Measurements from ENCODE around the gene FRG2C. TPM values are rescaled to one million over a fixed set of nuclear protein-coding genes. Genes with fewer than 3 reads are reported as not detected.
"Not testable (repeated sequence)": the region's sequence is repeated elsewhere in the genome, so short reads cannot be mapped to it uniquely, and the experiment has no call there.

The FRG2C gene
- total RNA-seq, 3 donors from 2014 or later = 0.33 TPM; not detected in 2

DNA sequence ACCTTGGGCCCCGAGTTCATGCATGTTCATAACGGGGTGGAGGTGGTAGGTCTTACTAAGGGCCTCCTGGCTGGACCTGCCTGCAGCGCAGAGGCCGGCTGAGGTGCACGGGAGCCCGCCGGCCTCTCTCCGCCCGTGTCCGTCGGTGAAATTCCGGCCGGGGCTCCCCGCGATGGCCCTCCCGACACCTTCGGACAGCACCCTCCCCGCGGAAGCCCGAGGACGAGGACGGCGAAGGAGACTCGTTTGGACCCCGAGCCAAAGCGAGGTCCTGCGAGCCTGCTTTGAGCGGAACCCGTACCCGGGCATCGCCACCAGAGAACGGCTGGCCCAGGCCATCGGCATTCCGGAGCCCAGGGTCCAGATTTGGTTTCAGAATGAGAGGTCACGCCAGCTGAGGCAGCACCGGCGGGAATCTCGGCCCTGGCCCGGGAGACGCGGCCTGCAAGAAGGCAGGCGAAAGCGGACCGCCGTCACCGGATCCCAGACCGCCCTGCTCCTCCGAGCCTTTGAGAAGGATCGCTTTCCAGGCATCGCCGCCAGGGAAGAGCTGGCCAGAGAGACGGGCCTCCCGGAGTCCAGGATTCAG is 4.7 kb downstream of the FRG2C start:
- peak; percentile 62 to 96 for DNase-seq (ENCODE audit: low spot score in 2 of 2)
- H3K36me3 ChIP-seq; intact Hi-C loops (cut with DNase I; ENCODE audit: low total_unique reads); H3K9me3 ChIP-seq; H3K4me1 ChIP-seq; H3K27me3 ChIP-seq; H3K27ac ChIP-seq: not testable (repeated sequence)
- peak overlapping the region; percentile 32 to 68 (median 59) for H3K4me3 ChIP-seq

DNA sequence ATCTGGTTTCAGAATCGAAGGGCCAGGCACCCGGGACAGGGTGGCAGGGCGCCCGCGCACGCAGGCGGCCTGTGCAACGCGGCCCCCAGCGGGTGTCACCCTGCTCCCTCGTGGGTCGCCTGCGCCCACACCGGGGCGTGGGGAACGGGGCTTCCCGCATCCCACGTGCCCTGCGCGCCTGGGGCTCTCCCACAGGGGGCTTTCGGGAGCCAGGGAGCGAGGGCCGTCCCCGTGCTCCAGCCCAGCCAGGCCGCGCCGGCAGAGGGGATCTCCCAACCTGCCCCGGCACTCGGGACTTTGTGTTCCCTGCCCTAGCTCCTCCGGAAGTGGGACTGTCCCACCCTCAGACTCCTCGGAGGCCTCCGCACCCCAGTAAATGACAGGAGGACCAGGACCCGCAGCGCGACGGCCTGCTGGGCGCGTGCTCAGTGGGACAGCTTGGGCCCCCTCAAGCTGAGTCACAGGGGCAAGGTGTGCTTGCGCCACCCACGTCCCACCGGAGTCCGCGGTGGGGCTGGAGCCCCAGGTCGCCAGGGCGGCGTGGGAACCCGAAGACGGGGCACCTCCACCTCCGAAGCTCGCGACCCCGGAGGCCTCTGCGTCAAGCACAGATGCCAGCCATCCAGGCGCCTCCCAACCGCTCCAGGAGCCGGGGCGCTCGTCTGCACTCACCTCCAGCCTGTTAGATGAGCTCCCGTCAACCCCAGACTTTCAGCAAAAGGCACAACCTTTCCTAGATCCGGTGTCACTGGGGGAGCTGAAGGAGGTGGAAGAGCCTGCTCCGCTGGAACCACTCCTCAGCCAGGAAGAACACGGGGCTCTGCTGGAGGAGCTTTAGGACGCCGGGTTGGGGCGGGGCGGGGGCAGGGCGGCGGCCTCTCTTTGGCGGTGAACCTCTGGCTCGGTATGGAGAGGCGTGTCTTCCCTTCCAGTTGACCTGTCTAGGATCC is 5.5 kb downstream of the FRG2C start:
- Histone ChIP-seq H3K9me3 (peaks cover 3 to 11% of the 10 kb centered on the region in 2 donors), H3K27ac (peak overlapping the region; percentile 33 to 43), H3K4me3 (peak overlapping the region; percentile 32 to 68 (median 59))
- H3K27me3 ChIP-seq; H3K4me1 ChIP-seq; intact Hi-C loops (cut with DNase I; ENCODE audit: low total_unique reads); H3K36me3 ChIP-seq: not testable (repeated sequence)
- peak; percentile 43 to 76 for DNase-seq (ENCODE audit: low spot score in 2 of 2)

DNA sequence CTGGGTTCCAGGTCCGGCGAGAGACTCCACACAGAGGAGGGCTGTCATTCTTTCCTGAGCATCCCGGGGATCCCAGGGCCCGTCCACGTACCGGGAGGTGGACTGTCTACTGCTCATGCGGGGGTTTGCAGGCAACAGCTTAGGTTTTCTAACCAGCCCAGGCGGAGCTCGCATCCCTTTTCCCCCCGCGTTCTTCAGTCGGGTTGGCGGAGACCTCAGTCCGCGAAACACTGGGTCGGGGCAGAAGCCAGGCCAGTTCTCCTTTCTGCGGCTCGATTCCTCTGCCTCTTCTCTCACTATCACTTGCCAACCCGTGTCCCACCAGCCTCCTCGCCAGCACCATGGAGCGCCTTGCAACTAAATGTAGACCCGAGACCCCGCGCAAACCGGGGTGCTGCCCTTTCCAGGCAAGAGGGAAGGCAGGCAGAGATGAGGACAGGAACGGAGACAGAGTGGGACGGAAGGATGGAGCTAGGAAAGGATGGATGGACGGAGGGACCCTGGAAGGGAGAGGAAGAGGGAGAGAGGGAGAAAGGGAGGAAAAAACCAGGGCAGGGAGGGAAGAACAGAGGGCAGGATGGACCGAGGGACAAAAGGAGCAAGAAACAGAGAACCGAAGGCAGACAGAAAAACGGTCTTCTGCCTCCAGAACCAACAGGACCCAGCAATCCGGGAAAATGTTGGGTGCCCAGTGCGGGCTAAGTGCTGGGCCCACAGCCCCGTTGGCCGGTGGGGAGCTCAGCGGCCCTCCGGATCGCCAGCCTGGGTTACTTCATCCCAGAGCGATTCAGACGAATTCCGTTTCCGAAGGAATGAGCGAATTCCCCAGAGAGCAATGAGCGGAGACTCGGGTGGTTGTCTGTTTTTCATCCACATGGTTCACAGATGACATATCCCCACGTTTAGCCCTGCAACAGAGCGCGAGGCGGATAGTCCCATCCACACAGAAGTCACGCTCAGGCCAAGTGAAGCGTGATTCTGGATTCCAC is 6.5 kb downstream of the FRG2C start:
- DNase-seq (ENCODE audit: low spot score in 2 of 2); H3K27ac ChIP-seq; intact Hi-C loops (cut with DNase I; ENCODE audit: low total_unique reads); H3K27me3 ChIP-seq; H3K4me1 ChIP-seq; H3K36me3 ChIP-seq: not testable (repeated sequence)
- Histone ChIP-seq H3K4me3 (peak overlapping the region; percentile 32 to 68 (median 59)), H3K9me3 (peaks cover 10 to 20% of the 10 kb centered on the region in 2 donors)

GRCh38 chr3:75671287-75672139 is 7.4 kb downstream of the FRG2C start:
- H3K27ac ChIP-seq = peak overlapping the region; percentile 77 to 82
- not testable (repeated sequence) for DNase-seq (ENCODE audit: low spot score in 2 of 2)
- peaks cover 10 to 20% of the 10 kb centered on the region in 2 donors for H3K9me3 ChIP-seq

GRCh38 chr3:75672140-75672775 is 8.1 kb downstream of the FRG2C start:
- DNase-seq (ENCODE audit: low spot score in 2 of 2) = peak in 1 of 2 donors; percentile 75
- TF ChIP-seq POLR2AphosphoS5 (IDR thresholded peaks at IDR 0.05) = peak in 1 of 3 donors; percentile 18
- H3K27me3 ChIP-seq; H3K36me3 ChIP-seq; intact Hi-C loops (cut with DNase I; ENCODE audit: low total_unique reads); H3K4me1 ChIP-seq: not testable (repeated sequence)
- peak overlapping the region; percentile 77 to 82 for H3K27ac ChIP-seq
- peaks cover 10 to 20% of the 10 kb centered on the region in 2 donors for H3K9me3 ChIP-seq
- peak overlapping the region; percentile 29 to 68 (median 59) for H3K4me3 ChIP-seq

More at GRCh38 chr3:75671287-75672139, 7.4 kb downstream of the FRG2C start:
- TF ChIP-seq, protein P1, sequence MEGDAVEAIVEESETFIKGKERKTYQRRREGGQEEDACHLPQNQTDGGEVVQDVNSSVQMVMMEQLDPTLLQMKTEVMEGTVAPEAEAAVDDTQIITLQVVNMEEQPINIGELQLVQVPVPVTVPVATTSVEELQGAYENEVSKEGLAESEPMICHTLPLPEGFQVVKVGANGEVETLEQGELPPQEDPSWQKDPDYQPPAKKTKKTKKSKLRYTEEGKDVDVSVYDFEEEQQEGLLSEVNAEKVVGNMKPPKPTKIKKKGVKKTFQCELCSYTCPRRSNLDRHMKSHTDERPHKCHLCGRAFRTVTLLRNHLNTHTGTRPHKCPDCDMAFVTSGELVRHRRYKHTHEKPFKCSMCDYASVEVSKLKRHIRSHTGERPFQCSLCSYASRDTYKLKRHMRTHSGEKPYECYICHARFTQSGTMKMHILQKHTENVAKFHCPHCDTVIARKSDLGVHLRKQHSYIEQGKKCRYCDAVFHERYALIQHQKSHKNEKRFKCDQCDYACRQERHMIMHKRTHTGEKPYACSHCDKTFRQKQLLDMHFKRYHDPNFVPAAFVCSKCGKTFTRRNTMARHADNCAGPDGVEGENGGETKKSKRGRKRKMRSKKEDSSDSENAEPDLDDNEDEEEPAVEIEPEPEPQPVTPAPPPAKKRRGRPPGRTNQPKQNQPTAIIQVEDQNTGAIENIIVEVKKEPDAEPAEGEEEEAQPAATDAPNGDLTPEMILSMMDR (IDR thresholded peaks at IDR 0.05) = peak in 1 of 3 donors; percentile 57
- H3K4me1 ChIP-seq; H3K36me3 ChIP-seq; H3K27me3 ChIP-seq; intact Hi-C loops (cut with DNase I; ENCODE audit: low total_unique reads): not testable (repeated sequence)
- H3K4me3 ChIP-seq = peak overlapping the region; percentile 32 to 68 (median 59)

DNA sequence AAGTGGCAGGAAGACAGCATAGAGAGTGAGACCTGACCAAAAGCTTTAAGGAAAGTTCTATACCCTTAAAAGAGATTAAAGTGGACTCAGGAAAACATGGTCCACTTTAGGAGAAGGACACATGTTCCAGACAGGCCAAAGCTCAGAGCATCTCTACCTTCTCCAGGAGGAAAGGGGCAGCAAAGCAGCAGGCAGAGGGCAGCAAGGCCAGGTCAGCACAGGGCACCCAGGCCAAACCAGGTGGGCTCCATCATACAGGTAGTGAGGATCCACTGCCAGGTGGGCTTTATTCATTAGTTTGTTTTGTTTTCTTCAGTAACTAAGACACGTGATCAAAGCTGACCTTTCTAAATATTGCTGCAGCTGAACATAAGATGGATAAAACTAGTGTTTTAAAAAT is 19.8 kb downstream of the FRG2C start:
- H3K4me3 ChIP-seq; intact Hi-C loops (cut with DNase I; ENCODE audit: low total_unique reads); H3K27ac ChIP-seq; H3K36me3 ChIP-seq; H3K4me1 ChIP-seq; H3K27me3 ChIP-seq; DNase-seq (ENCODE audit: low spot score in 2 of 2): not testable (repeated sequence)
- peaks cover 12 to 33% of the 10 kb centered on the region in 2 donors for H3K9me3 ChIP-seq
